RWPE2 (cell line): ENCODE data around the gene OSBPL2.
A peak's percentile ranks its signal among the peaks of the same experiment; 100 is the strongest.

Source experiments
- ATAC-seq: fragments of 200-7000 bp; cut with Tn5 transposase; 3 replicates; pipeline ENCODE4 v1.9.1; 2021; ENCODE audit warnings: low read depth
- DNase-seq: peaks from one replicate; pipeline ENCODE4 v3.0.0-alpha.2; 2020; ENCODE audit warnings: low spot score
- H3K27ac ChIP-seq: fragments of 450-650 bp; 2 replicates; pipeline ENCODE4 v1.5.1; 2017; ENCODE audit warnings: mild to moderate bottlenecking; ENCODE audit not compliant: poor library complexity, severe bottlenecking
- H3K27me3 ChIP-seq: fragments of 250-450 bp; sonication (Bioruptor Pico); 2 replicates; pipeline ENCODE4 v1.5.1; 2021; ENCODE audit warnings: mild to moderate bottlenecking, moderate library complexity; ENCODE audit not compliant: insufficient read depth, poor library complexity, severe bottlenecking
- H3K36me3 ChIP-seq: fragments of 250-450 bp; sonication (Bioruptor Pico); 2 replicates; pipeline ENCODE4 v1.5.1; 2020; ENCODE audit warnings: low read depth, mild to moderate bottlenecking, moderate library complexity
- H3K4me1 ChIP-seq: fragments of 250-450 bp; sonication (Bioruptor Pico); 2 replicates; pipeline ENCODE4 v1.5.1; 2021; ENCODE audit warnings: mild to moderate bottlenecking, moderate library complexity; ENCODE audit not compliant: insufficient read depth, poor library complexity, severe bottlenecking
- H3K4me3 ChIP-seq: fragments of 250-450 bp; sonication (Bioruptor Pico); 2 replicates; pipeline ENCODE4 v1.5.1; 2021; ENCODE audit warnings: mild to moderate bottlenecking, moderate library complexity; ENCODE audit not compliant: severe bottlenecking
- H3K9me3 ChIP-seq: fragments of 250-450 bp; sonication (Bioruptor Pico); 2 replicates; pipeline ENCODE4 v1.5.1; 2021; ENCODE audit warnings: mild to moderate bottlenecking, moderate library complexity; ENCODE audit not compliant: severe bottlenecking
- CTCF ChIP-seq: fragments of 450-650 bp; IDR thresholded peaks from one replicate; pipeline ENCODE4 v1.5.1; 2017; ENCODE audit warnings: mild to moderate bottlenecking, moderate library complexity; ENCODE audit not compliant: poor library complexity, severe bottlenecking

The OSBPL2 gene

GRCh38 chr20:62319346-62319909 is 81.1 kb downstream of the OSBPL2 start:
- Histone ChIP-seq H3K36me3 (peaks cover 87% of the 10 kb centered on the region), H3K27me3 (no peaks in the 10 kb centered on the region), H3K9me3 (no peaks in the 10 kb centered on the region), H3K27ac (no peak overlapping the region), H3K4me1 (no peaks in the 10 kb centered on the region), H3K4me3 (no peak overlapping the region)
- TF ChIP-seq CTCF, result no peak
- peak; percentile 84 for DNase-seq
- no peak for ATAC-seq

GRCh38 chr20:62320581-62321354 is 82.4 kb downstream of the OSBPL2 start:
- no peak for TF ChIP-seq CTCF
- no peaks in the 10 kb centered on the region for H3K27me3 ChIP-seq
- H3K4me3 ChIP-seq, result no peak overlapping the region
- peak overlapping the region; percentile 3 for H3K27ac ChIP-seq
- DNase-seq (peak; percentile 92), ATAC-seq (peak; percentile 2; the same call in 2 of the 3 replicates)
- H3K4me1 ChIP-seq, result no peaks in the 10 kb centered on the region
- peaks cover 87% of the 10 kb centered on the region for H3K36me3 ChIP-seq
- H3K9me3 ChIP-seq, result no peaks in the 10 kb centered on the region

- no peak overlapping the region for H3K4me3 ChIP-seq
- H3K27ac ChIP-seq, result no peak overlapping the region
- ATAC-seq (peak; percentile 40), DNase-seq (no peak)
- peaks cover 87% of the 10 kb centered on the region for H3K36me3 ChIP-seq
- no peaks in the 10 kb centered on the region for H3K4me1 ChIP-seq
- H3K9me3 ChIP-seq, result no peaks in the 10 kb centered on the region
- TF ChIP-seq CTCF, result no peak
- H3K27me3 ChIP-seq, result no peaks in the 10 kb centered on the region
These were observed 83.2 kb downstream of the OSBPL2 start for GRCh38 chr20:62321521-62321948.

- no peaks in the 10 kb centered on the region for H3K9me3 ChIP-seq
- H3K4me3 ChIP-seq, result no peak overlapping the region
- ATAC-seq, result peak; percentile 11
- H3K4me1 ChIP-seq, result no peaks in the 10 kb centered on the region
- H3K36me3 ChIP-seq, result peaks cover 87% of the 10 kb centered on the region
- H3K27ac ChIP-seq, result no peak overlapping the region
- peak; percentile 89 for DNase-seq
- TF ChIP-seq CTCF, result no peak
- no peaks in the 10 kb centered on the region for H3K27me3 ChIP-seq
These were observed 83.7 kb downstream of the OSBPL2 start for GRCh38 chr20:62321975-62322374.
